ENCODE results near the gene DMRTB1.
"Not testable (repeated sequence)": the region's sequence is repeated elsewhere in the genome, so short reads cannot be mapped to it uniquely, and the experiment has no call there.

Gene DMRTB1

DNA sequence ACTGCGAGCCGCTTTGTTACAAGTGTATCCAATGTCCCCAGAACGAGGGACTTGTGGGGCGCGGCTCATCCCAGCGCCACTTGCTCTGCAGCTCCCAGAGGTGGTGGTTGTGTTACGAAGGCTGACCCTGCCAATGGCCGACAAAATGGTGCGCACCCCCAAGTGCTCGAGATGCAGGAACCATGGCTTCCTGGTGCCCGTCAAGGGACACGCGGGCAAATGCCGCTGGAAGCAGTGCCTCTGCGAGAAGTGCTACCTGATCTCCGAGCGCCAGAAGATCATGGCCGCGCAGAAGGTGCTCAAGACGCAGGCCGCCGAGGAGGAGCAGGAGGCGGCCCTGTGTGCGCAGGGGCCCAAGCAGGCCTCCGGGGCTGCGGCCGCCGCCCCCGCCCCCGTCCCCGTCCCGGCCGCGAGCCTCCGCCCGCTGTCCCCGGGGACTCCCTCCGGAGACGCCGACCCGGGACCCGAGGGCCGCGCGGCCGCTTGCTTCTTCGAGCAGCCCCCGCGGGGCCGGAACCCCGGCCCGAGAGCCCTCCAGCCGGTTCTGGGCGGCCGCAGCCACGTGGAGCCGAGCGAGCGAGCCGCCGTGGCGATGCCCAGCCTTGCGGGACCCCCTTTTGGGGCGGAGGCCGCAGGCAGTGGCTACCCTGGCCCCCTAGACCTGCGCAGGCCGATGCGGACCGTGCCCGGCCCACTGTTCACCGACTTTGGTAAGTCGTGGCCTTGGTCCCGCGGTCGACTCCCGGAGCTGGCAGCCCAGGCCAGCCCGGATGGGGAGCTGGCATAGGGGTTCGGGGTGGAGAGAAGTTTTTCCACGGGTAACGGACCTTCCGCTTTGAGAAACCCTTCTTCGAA, at the start of gene DMRTB1:
TSS of gene DMRTB1 (plus strand) at position 79 of the 855 bp plus-strand sequence. CDS start at position 134, 55 bp downstream.
- DNase-seq (ENCODE audit: low spot score) = no peak

DNA sequence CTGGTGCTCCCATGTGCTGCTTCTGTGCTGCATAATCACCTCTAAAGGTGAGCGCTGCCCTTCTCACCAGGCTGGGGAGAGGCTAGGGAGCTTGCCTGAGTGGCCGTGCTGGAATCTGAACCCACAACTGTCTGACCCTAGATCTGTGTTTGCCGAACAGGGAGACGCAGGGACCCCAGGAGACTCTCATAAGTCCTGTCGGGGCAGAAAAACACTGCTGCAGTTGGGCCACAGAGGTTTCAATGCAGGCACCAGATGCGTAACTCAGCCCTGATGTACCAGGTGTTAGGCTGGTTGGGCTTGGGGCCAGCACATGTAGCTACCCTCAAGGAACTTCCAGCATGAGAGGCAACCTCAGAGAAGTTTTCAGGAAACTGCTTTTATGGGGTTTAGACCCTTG, 49.5 kb upstream of the DMRTB1 start:
- no peak for DNase-seq (ENCODE audit: low spot score)

DNA sequence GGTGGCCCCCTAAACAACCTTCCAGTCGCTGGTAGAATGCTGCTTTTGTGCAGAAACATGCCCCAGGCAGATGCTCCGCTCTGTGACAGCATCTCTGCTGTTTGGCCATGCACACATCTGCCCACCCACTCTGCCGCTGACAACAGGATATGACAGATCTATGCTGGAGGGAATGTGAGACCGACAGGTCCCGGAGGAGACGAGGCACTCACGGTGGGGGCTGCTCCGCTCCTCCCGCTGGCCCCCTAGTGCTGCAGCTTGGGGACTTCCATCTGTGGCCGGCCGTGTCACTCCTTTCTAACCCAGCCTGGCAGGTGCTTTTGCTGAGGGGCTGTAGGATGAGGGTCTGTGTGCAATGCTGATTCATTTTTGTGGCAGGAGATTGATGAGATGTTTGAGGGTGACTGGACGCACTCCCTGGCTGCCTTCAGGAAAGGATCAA, 49.1 kb upstream of the DMRTB1 start:
- no peak for DNase-seq (ENCODE audit: low spot score)

DNA sequence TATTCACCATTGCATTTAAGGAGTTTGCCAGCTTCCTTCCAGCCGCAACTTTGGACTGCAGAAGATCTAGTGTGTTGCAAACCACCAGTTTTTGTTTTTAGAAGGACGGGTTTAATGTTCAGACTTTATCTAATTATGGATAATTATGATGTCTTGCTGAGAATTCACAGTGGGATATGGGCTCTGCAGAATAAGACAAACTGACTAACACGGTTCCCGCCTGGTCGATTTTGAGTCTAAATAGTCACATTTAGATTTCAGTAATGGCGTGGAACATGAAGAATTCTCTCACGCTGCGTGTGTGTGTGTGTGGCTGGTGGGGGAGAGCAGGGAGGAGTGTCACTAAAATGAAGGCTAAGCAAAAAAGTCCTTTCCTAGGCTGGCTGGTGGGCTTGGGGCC, 48.5 kb upstream of the DMRTB1 start:
- DNase-seq (ENCODE audit: low spot score) = no peak

DNA sequence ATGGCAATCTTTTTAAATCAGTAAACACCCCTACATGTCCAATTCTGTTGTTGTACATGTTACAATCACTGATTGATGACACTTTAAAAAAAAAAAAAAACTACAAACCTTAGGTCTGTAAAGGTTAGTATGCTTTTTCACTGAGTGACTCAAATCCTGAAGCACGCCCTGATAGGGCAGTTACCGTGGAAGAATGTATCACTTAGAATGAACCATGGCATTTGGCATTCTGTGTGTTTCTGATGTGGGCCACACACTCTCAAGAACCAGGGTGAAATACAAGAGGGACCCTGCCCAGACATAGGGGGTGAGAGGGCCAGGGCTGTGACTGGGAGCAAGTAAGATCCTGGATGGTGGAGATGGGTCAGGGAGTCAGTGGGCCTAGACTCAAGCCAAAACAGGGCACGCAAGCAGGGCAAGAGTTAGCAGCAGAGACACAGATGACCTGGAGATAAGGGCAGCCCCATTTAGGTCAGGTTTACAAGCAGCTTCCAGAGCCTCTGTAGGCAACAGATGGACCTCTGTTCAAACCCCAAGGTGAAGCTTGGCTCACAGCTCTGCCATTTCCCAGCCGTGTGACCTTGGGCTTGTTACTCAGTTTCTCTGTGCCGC, 47.6 kb upstream of the DMRTB1 start:
- no peak for DNase-seq (ENCODE audit: low spot score)

DNA sequence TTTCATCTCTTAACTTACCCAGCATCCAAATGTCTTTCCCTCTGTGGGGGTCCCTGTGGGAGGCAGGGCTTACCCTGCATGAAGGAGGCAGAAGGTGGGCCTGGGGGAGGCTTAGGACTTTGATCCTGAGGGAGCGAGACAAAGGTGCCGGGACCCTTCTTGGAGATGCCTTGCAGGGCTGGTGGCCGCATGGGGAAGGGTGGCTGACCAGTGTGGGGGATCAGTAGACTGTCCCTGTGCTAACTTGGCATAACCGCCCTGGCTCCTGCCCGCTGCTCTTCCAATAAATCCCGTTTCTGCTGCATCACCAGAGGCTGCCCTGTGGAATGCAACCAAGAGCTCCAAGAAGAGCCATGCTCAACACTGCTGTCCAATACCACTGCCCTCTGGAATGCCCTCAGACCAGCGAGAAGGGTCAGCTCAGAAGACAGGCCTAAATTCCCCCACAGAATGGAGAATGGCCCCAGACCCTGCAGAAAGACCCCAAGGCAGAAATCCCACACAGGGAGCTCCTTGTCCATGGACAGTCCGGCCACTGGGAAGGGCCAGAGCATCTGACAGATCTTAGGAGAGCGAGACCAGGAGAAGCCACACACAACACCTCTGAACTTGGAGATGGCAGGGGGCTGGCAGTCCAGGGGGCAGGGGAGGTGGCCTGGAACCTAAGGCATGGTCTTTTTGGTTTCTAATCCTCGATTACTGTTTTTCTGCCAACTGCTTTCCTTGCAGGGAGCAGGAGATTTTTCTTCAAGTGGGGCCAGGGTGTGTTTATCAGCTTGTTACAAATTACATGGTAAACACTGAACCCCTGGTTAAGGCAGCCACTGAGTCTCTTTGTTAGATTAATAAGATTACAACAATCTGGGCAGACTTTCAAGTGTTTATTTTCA, 46.7 kb upstream of the DMRTB1 start:
- no peak for DNase-seq (ENCODE audit: low spot score)

DNA sequence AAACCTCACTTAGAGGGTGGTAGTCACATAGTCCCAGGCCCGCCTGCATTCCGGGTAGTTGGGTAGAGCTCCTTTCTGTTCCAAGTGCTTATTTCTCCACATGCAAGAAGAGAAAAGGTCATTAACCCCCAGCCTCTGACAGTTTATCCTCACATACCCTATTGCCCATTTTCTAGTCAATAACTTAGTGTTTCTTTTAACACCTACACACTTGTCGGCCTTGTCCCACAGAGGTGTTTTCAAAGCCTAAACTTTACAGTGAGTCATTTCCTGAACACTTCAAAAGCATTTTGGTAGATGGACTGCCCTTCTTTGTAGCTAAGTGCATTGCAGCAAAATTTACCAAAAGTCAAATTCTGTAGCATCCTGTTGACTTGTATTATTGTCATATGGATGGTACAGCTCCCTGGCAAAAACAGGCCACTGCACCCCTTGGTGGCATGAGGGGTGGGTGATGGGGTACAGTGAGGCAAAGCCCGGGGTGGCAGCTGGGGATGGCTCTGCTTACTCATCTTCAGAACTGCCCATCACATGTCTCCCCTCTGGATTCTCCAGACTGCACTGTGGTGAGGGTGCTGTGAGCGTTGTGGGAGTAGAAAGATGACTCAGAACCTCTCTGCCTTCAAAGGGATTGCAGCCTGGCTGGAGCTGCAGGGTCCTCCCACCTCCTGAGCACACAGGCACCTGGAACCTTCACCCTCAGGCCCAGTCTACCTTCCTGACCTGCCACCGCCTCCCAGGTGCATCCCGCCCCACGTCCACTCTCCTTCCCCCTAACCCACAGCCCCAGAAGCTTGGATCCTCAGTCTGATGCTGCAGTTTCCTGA, 45.8 kb upstream of the DMRTB1 start:
- DNase-seq (ENCODE audit: low spot score) = peak; percentile 50

DNA sequence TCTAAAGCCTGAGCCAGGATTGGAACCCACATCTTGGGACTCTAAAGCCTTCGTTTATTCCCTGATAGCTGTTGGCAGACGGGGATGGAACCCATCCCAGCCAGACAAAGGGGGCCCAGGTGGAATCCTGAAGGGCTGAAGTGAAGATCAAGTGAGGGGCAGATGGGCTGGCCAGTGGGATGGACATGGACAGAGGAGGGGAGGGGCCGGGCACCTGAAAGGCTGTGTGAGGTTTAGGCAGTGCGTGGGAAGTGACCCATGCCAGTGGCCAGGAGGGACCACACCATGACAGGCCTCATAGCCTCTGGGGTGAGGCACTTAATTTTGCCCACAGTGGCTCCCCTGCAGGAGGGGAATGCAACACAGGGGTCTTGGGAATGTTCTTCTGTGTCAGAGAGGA, 44.6 kb upstream of the DMRTB1 start:
- no peak for DNase-seq (ENCODE audit: low spot score)

DNA sequence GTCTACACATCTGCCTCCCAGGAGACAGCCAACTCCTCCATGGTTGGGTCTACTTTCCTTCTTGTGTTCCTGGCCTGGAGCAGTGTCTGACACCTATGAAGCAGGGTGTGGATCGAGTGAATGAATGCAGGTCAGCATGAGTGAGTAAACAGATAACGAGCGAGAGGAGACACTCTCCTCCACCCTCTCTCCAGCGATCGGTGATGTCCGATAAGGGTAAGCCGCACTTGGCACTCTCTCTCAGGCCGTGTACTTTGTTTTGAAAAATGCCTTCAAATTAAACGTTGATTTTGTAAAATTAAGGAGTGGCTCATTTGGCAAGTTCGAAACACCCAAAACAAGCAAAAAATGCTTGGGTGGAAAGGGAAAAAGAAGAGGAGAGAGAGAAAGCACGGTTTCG, 43.8 kb upstream of the DMRTB1 start:
- DNase-seq (ENCODE audit: low spot score) = no peak

DNA sequence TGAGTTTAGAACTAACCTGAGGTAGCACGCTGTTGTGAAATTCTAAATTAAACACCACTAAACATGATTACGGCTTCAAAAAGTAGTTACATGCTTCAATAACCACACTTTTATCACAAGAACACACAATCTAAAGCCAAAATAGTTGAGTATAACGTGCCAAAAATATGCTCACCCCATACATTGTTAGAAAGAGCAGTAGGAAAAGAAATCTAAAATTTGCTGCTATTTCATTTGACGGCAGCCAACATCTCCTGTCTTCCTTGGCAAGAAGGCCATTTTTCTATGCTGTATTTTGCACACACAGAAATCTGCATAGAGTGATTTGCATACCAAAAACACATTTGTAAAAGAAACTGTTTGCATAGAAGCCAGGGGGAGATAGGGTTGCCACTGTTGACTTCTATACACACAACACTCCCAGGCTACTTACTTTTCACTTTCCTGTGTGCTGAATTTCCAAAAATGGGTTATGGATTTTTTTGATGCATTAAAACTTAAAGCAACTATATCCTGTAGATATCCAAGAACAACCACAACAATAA, 42.9 kb upstream of the DMRTB1 start:
- no peak for DNase-seq (ENCODE audit: low spot score)

DNA sequence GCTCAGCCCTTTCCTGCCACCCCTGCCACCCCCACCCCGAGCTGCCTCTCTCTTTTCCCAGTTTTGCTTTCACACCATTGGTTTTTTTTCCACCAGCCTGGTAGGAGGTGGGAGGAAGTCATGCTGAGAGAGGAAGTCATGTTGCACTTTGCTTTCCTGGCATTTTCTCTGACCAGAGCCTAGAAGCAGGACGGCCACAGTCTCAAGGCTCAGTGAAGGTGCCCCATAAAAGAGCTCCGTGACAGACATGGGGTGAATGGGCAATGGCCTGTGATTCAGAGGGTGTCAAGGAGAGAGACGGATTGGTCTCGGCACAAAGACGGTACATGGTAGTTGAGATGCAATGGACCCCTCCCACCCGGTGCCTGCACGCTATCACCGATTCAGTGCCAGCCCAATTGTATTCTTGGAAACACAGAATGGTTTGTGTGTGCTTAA, 42.1 kb upstream of the DMRTB1 start:
- DNase-seq (ENCODE audit: low spot score) = no peak

DNA sequence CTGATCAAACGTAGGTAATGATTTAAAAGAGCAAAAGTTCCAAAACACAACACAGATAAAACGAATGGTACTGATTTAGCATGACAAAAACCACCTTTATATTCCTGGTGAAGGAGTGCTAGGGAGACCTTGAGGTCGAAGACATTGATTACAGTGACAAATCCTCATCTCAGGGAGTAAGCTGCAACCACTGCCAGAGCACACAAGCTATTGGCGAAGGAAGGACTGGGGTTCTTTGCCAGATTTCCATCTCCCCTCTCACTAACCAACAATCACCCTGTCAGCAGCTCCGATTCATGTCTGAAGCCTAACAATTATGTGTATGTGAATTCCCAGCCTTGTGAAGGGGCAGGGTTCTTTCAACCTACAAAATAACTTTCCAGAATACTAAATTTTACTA, 40.2 kb upstream of the DMRTB1 start:
- no peak for DNase-seq (ENCODE audit: low spot score)

DNA sequence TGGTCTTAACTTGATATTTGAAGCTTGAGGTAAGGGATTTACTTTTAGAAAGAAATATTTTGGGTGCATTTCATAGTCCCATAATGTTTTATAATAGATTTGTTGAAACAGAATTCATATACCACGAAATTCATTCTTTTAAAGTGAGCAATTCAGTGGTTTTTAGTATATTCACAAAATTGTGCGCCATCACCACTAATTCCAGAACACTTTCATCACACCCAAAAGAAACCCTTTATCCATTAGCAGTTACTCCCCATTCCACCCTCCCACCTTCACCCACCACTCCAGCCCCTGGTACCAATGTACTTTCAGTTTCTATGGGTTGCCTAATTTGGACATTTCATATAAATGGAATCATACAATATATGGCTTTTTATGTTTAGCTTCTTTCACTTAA, 38.9 kb upstream of the DMRTB1 start:
- no peak for DNase-seq (ENCODE audit: low spot score)

DNA sequence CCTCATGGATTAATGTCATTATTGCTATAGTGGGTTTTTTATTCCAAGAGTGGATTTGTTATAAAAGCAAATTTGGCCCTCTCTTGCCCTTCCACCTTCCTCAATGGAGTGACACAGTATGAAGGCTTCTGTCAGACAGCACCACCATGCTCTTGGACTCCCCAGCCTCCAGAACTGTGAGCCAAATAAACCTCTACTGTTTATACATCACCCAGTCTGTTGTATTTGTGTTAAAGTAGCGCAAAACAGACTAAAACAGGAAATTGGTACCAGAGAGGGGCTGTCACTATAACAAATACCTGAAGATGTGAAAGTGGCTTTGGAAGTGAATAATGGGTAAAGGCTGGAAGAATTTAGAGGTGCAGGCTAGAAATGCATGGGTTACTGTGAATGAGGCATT, 38.0 kb upstream of the DMRTB1 start:
- DNase-seq (ENCODE audit: low spot score) = no peak

DNA sequence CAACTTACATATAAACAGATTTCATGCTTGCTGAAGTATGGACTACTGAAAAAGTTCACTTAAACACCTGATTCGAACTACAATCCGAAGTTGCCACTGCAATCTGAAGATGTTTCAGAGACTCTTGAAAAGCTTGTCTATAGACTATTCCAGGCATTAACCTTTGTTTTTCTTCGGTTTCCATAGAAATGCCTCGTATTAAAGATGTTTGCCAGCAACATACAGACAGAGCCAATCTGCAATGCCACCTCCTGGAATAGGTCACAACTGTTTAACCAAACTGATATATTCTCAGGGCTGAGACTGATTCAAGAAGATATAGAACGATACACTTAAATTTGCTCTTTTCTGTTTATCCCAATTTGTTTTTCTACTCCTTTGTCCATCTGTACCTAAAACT, 28.9 kb upstream of the DMRTB1 start:
- no peak for DNase-seq (ENCODE audit: low spot score)

DNA sequence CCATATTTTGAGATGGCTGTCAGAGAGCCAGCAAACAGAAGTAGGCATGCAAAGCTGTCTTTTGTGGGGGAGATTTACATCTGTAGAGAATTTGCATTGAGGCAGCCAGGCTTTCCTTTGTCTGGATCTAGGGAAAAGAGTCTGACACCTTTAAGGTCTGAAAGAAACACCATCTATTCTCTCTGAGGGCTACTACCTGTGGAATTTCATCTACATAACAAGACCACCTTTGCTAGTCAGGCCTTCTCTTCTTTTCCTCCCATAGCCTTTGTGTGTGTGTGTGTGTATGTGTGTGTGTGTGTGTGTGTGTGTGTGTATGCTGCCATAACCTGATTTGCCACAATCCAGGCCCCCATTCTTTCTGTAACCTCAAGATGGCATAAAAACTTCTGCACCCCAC, 28.4 kb upstream of the DMRTB1 start:
- DNase-seq (ENCODE audit: low spot score) = no peak

DNA sequence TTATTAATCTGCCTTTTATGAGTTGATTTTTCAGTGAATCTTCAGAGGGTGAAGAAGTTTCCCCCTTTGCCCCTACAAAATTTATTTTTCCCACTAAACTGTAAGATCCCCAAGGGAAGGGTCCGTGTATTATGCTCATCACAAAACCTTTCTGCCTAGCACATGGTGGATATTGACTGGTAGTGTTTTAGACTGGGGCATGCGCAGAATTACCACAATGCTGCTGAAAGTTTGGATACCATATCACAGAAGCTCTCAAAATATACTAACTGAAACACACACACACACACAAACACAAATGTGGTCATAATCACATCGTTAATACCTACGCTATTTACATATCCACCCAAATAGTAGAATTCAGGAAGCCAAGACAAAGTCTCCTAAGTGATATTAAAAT, 28.0 kb upstream of the DMRTB1 start:
- DNase-seq (ENCODE audit: low spot score) = no peak

DNA sequence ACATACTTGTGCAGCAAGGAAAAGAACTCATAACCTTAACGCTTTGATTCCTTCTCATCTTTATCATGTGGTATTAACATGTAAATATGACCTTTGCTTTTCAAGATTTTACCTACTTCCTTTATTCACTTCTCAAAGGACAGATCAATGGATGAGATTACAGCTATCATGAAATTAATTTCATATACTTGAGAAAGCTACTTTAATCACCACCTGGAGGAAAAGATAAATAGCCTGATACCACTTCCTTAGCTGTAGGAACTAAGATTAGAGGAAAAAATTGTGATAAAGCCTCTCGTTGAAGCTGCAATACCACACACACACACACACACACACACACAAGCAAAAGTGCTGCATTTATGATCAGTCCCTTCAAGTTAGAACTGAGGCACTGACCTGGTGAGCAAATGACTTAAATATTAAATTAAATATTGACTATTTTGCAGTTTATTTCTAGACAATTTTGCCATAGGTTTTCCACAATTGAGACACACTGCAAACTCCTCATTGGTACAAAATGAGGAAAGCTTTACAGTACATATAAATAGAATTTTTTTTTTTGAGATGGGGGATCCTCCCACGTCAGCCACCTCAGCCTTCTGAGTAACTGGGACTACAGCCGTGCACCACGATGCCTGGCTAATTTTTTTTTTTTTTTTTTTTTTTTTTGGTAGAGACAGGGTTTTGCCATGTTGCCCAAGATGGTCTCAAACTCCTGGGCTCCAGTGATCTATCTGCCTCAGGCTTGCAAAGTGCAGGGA, 27.2 kb upstream of the DMRTB1 start:
- no peak for DNase-seq (ENCODE audit: low spot score)

DNA sequence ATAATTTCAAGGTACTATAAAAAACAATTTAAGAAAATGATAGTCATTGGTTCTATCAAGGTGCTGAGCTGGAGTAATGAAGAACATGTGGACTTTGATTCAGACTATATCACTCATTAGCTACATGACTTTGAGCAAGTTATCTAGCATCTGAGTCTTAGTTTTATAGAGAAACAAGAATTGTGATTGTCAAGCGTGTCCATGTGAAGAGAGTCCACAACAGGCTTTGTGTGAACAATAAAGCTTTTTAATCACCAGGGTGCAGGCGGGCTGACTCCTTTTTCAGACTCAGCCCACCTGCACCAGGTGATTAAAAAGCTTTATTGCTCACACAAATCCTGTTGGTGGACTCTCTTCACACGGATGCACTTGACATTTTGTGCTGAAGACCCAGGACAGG, 26.6 kb upstream of the DMRTB1 start:
- DNase-seq (ENCODE audit: low spot score) = no peak

DNA sequence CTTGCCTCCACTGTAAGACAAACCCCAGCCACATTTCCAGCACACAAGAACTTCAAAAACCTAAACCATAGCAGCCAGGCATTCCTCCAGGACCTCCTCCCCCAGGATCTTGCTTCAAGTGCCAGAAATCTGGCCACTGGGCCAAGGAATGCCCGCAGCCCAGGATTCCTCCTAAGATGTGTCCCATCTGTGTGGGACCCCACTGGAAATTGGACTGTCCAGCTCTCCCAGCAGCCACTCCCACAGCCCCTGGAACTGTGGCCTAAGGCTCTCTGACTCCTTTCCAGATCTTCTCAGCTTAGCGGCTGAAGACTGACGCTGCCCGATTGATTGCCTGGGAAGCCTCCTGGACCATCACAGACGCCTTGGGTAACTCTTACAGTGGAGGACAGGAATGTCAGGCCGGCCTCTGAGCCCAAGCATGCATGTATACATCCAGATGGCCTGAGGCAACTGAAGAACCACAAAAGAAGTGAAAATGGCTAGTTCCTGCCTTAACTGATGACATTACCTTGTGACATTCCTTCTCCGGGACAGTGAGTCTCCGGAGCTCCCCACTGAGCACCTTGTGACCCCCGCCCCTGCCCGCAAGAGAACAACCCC, 24.7 kb upstream of the DMRTB1 start:
- DNase-seq (ENCODE audit: low spot score) = not testable (repeated sequence)
